Parathyroid adenoma (tissue), 2 donors: ENCODE measurements around the gene PTPA.

Experiments
- H2AFZ ChIP-seq: fragments of 300-600 bp; sonication (generic); one replicate; pipeline ENCODE4 v1.7.0; 2017; ENCODE audit warnings: antibody characterized with exemption, mild to moderate bottlenecking
- H3K27ac ChIP-seq: fragments of 300-600 bp; sonication (generic); one replicate; pipeline ENCODE4 v1.7.0; 2017
- H3K27me3 ChIP-seq: fragments of 300-600 bp; sonication (generic); one replicate; pipeline ENCODE4 v1.7.0; 2017; ENCODE audit warnings: low read length; ENCODE audit not compliant: control insufficient read depth, insufficient read depth
- H3K36me3 ChIP-seq: fragments of 300-600 bp; sonication (generic); one replicate; pipeline ENCODE4 v1.7.0; 2017; ENCODE audit warnings: low read length; ENCODE audit not compliant: control insufficient read depth, insufficient read depth
- H3K4me1 ChIP-seq: fragments of 300-600 bp; sonication (generic); one replicate; pipeline ENCODE4 v1.7.0; 2017; ENCODE audit warnings: control low read depth
- H3K4me2 ChIP-seq: fragments of 300-600 bp; sonication (generic); one replicate; pipeline ENCODE4 v1.7.0; 2017; ENCODE audit warnings: low read length
- H3K4me3 ChIP-seq: fragments of 300-600 bp; sonication (generic); one replicate; pipeline ENCODE4 v1.7.0; 2017; ENCODE audit warnings: low read depth, low read length
- H3K79me2 ChIP-seq: fragments of 300-600 bp; sonication (generic); one replicate; pipeline ENCODE4 v1.7.0; 2017; ENCODE audit warnings: control low read depth
- H3K9ac ChIP-seq: fragments of 300-600 bp; sonication (generic); one replicate; pipeline ENCODE4 v1.7.0; 2017; ENCODE audit warnings: mild to moderate bottlenecking
- H3K9me3 ChIP-seq: fragments of 300-600 bp; sonication (generic); one replicate; pipeline ENCODE4 v1.7.0; 2017; ENCODE audit warnings: low read length; ENCODE audit not compliant: control insufficient read depth
- TF ChIP-seq, protein P1 (sequence below): fragments of 300-600 bp; sonication (generic); IDR thresholded peaks from one replicate; pipeline ENCODE4 v1.7.0; 2017; ENCODE audit warnings: antibody characterized with exemption, mild to moderate bottlenecking
- donor health status: primary hyperparathyroidism.

PTPA gene

DNA sequence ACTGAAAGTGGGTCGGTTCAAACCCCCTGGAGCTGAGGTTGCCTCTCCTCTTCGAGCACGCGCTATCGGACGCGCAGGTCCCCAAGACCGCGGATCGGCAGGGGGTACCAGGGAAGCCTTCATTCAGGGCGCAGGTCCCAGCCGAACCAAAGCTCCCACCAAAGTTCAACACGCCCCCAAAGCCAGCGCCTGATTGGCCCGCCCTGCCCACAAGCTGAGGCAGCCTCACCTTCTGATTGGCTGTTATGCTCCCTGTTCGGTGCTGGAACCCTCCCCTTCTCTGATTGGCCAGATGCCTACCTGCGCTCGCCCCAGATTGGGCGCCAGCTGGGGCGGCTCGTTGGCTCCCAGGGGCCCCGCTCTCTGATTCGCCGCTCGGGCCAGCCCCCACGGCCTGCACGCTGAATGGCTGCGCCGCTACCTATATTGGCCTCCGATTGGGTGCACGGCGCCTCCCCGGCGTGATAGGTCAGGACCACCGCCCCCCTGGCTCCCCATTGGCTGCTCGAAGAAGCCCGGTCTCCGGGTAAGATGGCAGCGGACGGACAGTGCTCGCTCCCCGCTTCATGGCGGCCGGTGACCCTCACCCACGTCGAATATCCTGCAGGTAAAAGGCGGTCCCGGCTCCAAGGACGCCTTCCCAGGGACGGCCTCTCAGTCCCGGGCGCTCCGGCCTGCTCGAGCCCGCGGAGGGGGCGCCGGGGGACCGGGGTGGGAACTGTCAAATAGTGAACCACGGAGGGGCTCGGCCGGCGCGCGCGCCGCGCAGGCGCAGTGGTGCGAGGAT, 30.4 kb upstream of the PTPA start, which contains the start of gene DOLPP1:
Gene DOLPP1 (plus strand): TSS at position 511 of the 787 bp plus-strand sequence. CDS start 21 bp downstream, at position 532.
- TF ChIP-seq, protein P1, sequence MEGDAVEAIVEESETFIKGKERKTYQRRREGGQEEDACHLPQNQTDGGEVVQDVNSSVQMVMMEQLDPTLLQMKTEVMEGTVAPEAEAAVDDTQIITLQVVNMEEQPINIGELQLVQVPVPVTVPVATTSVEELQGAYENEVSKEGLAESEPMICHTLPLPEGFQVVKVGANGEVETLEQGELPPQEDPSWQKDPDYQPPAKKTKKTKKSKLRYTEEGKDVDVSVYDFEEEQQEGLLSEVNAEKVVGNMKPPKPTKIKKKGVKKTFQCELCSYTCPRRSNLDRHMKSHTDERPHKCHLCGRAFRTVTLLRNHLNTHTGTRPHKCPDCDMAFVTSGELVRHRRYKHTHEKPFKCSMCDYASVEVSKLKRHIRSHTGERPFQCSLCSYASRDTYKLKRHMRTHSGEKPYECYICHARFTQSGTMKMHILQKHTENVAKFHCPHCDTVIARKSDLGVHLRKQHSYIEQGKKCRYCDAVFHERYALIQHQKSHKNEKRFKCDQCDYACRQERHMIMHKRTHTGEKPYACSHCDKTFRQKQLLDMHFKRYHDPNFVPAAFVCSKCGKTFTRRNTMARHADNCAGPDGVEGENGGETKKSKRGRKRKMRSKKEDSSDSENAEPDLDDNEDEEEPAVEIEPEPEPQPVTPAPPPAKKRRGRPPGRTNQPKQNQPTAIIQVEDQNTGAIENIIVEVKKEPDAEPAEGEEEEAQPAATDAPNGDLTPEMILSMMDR = no peak
- peak within 1 kb of the TSS; percentile 98 for H3K4me2 ChIP-seq
- no peaks in the 10 kb centered on the region for H3K27me3 ChIP-seq

DNA sequence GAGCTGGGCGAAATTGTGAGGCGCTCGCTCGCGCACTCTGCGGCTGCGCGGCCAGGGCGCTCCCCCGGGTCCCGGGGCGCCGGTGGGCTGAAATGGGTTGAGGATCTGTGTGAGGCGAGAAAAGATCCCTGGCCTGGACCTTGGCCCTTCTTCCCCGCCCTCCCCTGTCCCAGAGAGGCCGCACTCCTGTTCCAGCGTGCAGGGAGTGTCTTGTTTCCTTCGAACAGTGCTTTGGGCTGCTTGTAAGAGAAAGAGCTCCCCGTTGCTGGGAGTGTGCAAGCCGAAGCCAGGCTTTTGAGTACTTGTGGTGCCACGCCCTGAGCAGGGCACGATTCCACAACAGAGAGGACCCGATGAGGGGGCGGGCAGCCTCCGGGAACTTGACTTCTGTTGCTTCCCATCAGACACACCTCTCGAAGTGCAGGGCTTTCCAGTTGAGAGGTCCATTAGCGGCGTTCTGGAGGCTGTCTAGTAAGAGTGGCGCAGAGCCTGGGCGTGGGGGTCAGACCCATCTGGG, 29.8 kb upstream of the PTPA start:
- H3K9me3 ChIP-seq = no peaks in the 10 kb centered on the region
- H3K4me3 ChIP-seq = peak overlapping the region; percentile 94
- TF ChIP-seq, protein P1 = no peak
- H3K9ac ChIP-seq = no peak overlapping the region
- H3K79me2 ChIP-seq = peaks cover 5% of the 10 kb centered on the region
- peak overlapping the region; percentile 51 for H3K27ac ChIP-seq
- no peaks in the 10 kb centered on the region for H3K27me3 ChIP-seq
- H2AFZ ChIP-seq = peak overlapping the region; percentile 85
- H3K4me2 ChIP-seq = peak overlapping the region; percentile 98
- H3K36me3 ChIP-seq = no peaks in the 10 kb centered on the region
- H3K4me1 ChIP-seq = peaks cover 4% of the 10 kb centered on the region

More for the DNA sequence above, 30.4 kb upstream of the PTPA start, which contains the start of gene DOLPP1:
- Histone ChIP-seq H3K79me2 (peaks cover 5% of the 10 kb centered on the region), H3K9ac (no peak within 1 kb of the TSS), H3K4me3 (peak within 1 kb of the TSS; percentile 94), H3K4me1 (peaks cover 4% of the 10 kb centered on the region), H3K9me3 (no peaks in the 10 kb centered on the region), H2AFZ (peak within 1 kb of the TSS; percentile 85), H3K36me3 (no peaks in the 10 kb centered on the region), H3K27ac (peak within 1 kb of the TSS; percentile 51)

DNA sequence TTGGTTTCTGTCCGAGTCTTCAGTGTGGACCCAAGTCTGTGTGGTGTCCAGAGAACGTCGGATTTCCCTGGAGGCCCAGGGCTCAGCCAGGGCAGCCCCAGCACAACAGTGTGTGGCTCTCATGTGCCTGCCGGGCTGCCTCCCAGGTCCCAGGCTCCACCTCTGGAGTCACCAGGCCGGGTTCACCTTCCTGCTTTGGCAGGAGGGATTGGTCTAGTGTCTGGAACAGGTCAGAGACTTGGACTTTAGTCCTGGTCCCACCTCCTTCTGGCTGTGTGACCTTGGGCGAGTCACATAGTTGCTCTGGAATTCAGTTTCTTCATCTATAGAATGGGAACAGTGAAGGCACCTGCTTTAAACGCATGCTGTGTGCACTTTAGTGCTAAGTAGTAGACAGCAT, 27.1 kb upstream of the PTPA start:
- H3K9ac ChIP-seq = no peak overlapping the region
- H3K27me3 ChIP-seq = no peaks in the 10 kb centered on the region
- no peaks in the 10 kb centered on the region for H3K36me3 ChIP-seq
- H3K4me2 ChIP-seq = no peak overlapping the region
- no peaks in the 10 kb centered on the region for H3K9me3 ChIP-seq
- H3K4me1 ChIP-seq = peaks cover 4% of the 10 kb centered on the region
- no peak overlapping the region for H2AFZ ChIP-seq
- H3K79me2 ChIP-seq = peaks cover 5% of the 10 kb centered on the region
- H3K27ac ChIP-seq = no peak overlapping the region
- no peak overlapping the region for H3K4me3 ChIP-seq
- TF ChIP-seq, protein P1 = no peak

DNA sequence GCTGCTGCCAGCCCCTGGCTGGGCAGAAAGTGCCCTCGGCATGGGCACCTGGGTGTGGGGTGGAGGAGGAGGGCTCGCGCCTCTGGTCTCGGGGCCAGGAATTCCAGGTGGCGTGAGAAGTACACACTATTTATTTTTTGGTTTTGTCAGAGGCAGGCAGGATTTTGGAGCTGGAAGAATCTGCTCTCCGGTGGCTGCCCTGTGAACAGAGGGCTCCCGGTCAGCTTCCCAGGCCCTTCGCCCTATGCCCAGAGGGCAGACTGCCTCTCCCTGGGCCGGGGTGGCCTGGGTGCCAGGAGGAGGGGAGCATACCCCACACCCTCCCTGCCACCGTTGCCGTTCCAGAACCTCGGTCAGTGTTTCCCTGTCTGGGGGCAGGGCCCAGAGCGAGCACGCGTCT, 22.0 kb upstream of the PTPA start:
- Histone ChIP-seq H3K27me3 (no peaks in the 10 kb centered on the region), H3K27ac (no peak overlapping the region), H3K4me3 (no peak overlapping the region), H3K9ac (no peak overlapping the region), H3K36me3 (no peaks in the 10 kb centered on the region), H3K9me3 (no peaks in the 10 kb centered on the region), H2AFZ (no peak overlapping the region), H3K4me2 (no peak overlapping the region), H3K79me2 (no peaks in the 10 kb centered on the region), H3K4me1 (no peaks in the 10 kb centered on the region)
- TF ChIP-seq, protein P1 = no peak
